HG02970 (cell line): ENCODE measurements around the gene CCSER1.
"Not testable (repeated sequence)": the region's sequence is repeated elsewhere in the genome, so short reads cannot be mapped to it uniquely, and the experiment has no call there.

ENCODE experiments used
- ATAC-seq: cut with Tn5 transposase; IDR thresholded peaks from one replicate; pipeline ENCODE4 v1.9.1; 2021; ENCODE audit warnings: mild to moderate bottlenecking, moderate library complexity, moderate number of reproducible peaks; ENCODE audit not compliant: unreplicated experiment, low FRiP score

Gene CCSER1

GRCh38 chr4:90883519-90883918, 756.3 kb downstream of the CCSER1 start:
- ATAC-seq: no peak

GRCh38 chr4:90888571-90888970, 761.4 kb downstream of the CCSER1 start:
- no peak for ATAC-seq

- no peak for ATAC-seq
Observed at GRCh38 chr4:90889171-90889570, 762.0 kb downstream of the CCSER1 start.

- ATAC-seq: not testable (repeated sequence)
Observed at GRCh38 chr4:90903413-90903812, 776.2 kb downstream of the CCSER1 start.

- ATAC-seq: no peak
Observed at GRCh38 chr4:90904021-90904420, 776.8 kb downstream of the CCSER1 start.

GRCh38 chr4:90906239-90906638, 779.0 kb downstream of the CCSER1 start:
- ATAC-seq: no peak

- not testable (repeated sequence) for ATAC-seq
Observed at GRCh38 chr4:90911724-90912434, 784.7 kb downstream of the CCSER1 start.

- ATAC-seq: no peak
Observed at GRCh38 chr4:90922174-90922573, 795.0 kb downstream of the CCSER1 start.

GRCh38 chr4:90926957-90927356, 799.8 kb downstream of the CCSER1 start:
- no peak for ATAC-seq

- no peak for ATAC-seq
Observed at GRCh38 chr4:90943311-90943710, 816.1 kb downstream of the CCSER1 start.

- ATAC-seq: no peak
Observed at GRCh38 chr4:90946945-90947344, 819.8 kb downstream of the CCSER1 start.

- ATAC-seq: no peak
Observed at GRCh38 chr4:90950385-90950841, 823.2 kb downstream of the CCSER1 start.

GRCh38 chr4:90951037-90951436, 823.8 kb downstream of the CCSER1 start:
- ATAC-seq: no peak

GRCh38 chr4:90958256-90958895, 831.2 kb downstream of the CCSER1 start:
- no peak for ATAC-seq

- ATAC-seq: no peak
Observed at GRCh38 chr4:90960433-90960832, 833.2 kb downstream of the CCSER1 start.

- no peak for ATAC-seq
Observed at GRCh38 chr4:90960840-90961239, 833.6 kb downstream of the CCSER1 start.

GRCh38 chr4:90970021-90970420, 842.8 kb downstream of the CCSER1 start:
- ATAC-seq: no peak

- ATAC-seq: no peak
Observed at GRCh38 chr4:90977726-90978125, 850.5 kb downstream of the CCSER1 start.

GRCh38 chr4:90979556-90979955, 852.4 kb downstream of the CCSER1 start:
- no peak for ATAC-seq

GRCh38 chr4:90982813-90983212, 855.6 kb downstream of the CCSER1 start:
- ATAC-seq: no peak

- no peak for ATAC-seq
Observed at GRCh38 chr4:90990284-90990683, 863.1 kb downstream of the CCSER1 start.

GRCh38 chr4:90992213-90992612, 865.0 kb downstream of the CCSER1 start:
- ATAC-seq: no peak
